ENCODE measurements around the gene GNL3L. TPM values are rescaled to one million over a fixed set of nuclear protein-coding genes. Genes with fewer than 3 reads are reported as not detected.
"Not testable (repeated sequence)": the region's sequence is repeated elsewhere in the genome, so short reads cannot be mapped to it uniquely, and the experiment has no call there.

Gene GNL3L
- total RNA-seq = 10 to 100 TPM; 11.2 to 58.6 (median 23.7) TPM

DNA sequence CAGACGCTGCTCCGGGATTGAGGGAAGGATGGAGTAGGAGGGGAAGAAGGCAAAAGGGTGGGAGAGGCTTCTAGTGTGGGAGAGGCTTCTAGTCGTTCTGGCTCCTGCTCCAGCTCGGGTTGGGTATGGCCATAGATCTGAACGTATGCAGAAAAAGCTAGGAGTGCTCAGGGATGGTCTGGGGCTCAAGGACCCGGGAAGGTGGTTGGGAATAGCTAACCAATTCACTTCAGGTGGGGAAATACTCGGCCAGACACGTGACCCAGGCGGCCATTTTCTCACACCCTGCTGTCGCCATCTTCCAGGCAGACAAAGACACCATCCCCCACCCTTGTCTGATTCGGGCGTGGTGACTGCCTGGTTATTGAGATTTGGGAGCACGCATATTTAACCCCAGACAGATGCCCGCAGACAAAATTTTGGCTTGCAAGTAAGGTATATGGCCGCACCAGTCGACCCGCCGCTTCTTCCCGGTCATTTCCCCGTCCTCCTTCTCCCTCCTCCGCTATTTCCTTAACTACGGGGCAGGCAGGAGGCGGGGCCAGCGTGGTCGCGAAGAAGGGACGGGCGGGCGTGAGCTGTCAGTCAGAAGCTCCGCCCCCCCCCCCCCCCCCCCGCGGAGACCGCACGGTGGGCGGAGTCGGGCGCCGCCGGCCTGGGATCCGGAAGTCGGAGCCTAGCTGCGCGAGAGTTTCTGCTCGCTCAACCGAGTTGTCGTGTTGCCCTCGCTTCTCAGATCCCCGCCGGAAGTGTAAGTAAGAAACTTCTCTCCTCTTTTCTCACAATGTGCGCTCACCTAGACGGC, at the start of gene GNL3L:
Gene GNL3L (plus strand): TSS at position 668 of the 805 bp plus-strand sequence. CDS start 2,348 bp downstream, outside the sequence.
- H3K4me3 ChIP-seq = peak within 1 kb of the TSS; percentile 48 to 97 (median 82)
- H3K4me1 ChIP-seq (replicated peaks in 1 of 2) = peaks cover 7 to 16% of the 10 kb centered on the region in 2 donors
- 27% methylated on average over 11 of the region's 51 CpGs; no CpG with 5 or more reads in 9 of the 10 experiments for WGBS, 10 experiments
- in situ Hi-C loops (cut with MboI; ENCODE audit: low pct_unique_long_range_greater_than_20kb in 2 of 9, low sequenced_read_pairs in 9 of 9, unreplicated experiment in 9 of 9) = no loop called here
- peak; percentile 83 to 92 (median 90) for ATAC-seq (replicated peaks in 6 of 8)
- H3K27ac ChIP-seq = peak within 1 kb of the TSS; percentile 98 to 99

GRCh38 chrX:54482839-54483593, 47.0 kb upstream of the GNL3L start:
- 0 to 33% methylated on average over 1 to 3 of the region's 21 CpGs; no CpG with 5 or more reads in 8 of the 10 experiments for WGBS, 10 experiments
- Histone ChIP-seq H3K27ac (peak overlapping the region; percentile 68 to 78), H3K4me3 (no peak overlapping the region), H3K4me1 (replicated peaks in 1 of 2) (peaks cover 5 to 16% of the 10 kb centered on the region in 2 donors)
- peak in 1 of 8 experiments; percentile 71 for ATAC-seq (replicated peaks in 6 of 8)
- in situ Hi-C loops (cut with MboI; ENCODE audit: low pct_unique_long_range_greater_than_20kb in 2 of 9, low sequenced_read_pairs in 9 of 9, unreplicated experiment in 9 of 9) = no loop called here

DNA sequence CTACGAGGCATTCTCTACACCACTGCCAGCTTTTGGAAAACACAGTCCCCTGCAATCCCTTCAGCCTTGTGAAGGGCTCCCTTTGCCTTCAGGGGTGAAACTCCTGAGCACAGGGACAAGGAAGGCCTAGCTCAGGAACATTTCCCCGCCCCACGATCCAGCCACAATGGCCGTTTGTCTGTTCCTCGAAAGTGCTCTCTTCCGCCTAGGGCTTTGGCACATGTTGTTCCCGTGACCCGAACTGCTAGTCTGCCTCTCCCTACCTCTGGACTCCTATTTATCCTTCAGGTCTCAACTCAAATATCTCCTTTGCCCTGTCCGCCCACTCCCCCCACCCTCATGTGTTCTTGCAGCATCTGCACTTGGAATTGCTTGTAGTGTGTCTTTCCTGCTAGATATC, 46.1 kb upstream of the GNL3L start:
- WGBS, 10 experiments = 53 to 80% methylated on average over 1 to 7 of the region's 9 CpGs; no CpG with 5 or more reads in 8 of the 10 experiments
- H3K4me1 ChIP-seq (replicated peaks in 1 of 2) = peaks cover 5 to 16% of the 10 kb centered on the region in 2 donors
- ATAC-seq (replicated peaks in 6 of 8) = no peak
- no peak overlapping the region for H3K27ac ChIP-seq
- no peak overlapping the region for H3K4me3 ChIP-seq
- in situ Hi-C loops (cut with MboI; ENCODE audit: low pct_unique_long_range_greater_than_20kb in 2 of 9, low sequenced_read_pairs in 9 of 9, unreplicated experiment in 9 of 9) = no loop called here

DNA sequence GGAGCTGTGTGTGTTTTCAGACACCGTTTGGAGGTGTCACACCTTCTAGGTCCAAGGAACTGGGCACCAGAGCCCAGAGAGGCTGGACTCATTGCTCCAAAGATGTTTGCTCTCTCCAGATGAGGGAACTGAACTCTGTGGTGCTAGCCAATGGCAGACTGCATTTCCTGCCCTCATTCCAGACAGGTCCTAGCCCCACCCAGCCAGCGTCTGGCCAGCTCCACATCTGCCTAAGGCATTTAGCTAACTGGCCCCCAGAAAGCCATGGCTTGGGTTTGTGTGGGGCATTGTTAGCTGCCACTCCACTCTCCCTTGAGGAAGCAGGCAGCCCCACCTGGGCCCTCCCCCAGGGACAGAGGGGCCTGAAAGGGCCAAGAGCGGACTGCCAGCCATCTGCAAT, 45.4 kb upstream of the GNL3L start:
- WGBS, 10 experiments = 53% methylated on average over 2 of the region's 3 CpGs; no CpG with 5 or more reads in 9 of the 10 experiments
- in situ Hi-C loops (cut with MboI; ENCODE audit: low pct_unique_long_range_greater_than_20kb in 2 of 9, low sequenced_read_pairs in 9 of 9, unreplicated experiment in 9 of 9) = no loop called here
- peak in 3 of 8 experiments; percentile 22 to 41 (median 33) for ATAC-seq (replicated peaks in 6 of 8)
- Histone ChIP-seq H3K4me3 (no peak overlapping the region), H3K4me1 (replicated peaks in 1 of 2) (peaks cover 5 to 10% of the 10 kb centered on the region in 2 donors), H3K27ac (no peak overlapping the region)

GRCh38 chrX:54489819-54490218, 40.2 kb upstream of the GNL3L start:
- H3K27ac ChIP-seq; H3K4me3 ChIP-seq; ATAC-seq (replicated peaks in 6 of 8); in situ Hi-C loops (cut with MboI; ENCODE audit: low pct_unique_long_range_greater_than_20kb in 2 of 9, low sequenced_read_pairs in 9 of 9, unreplicated experiment in 9 of 9): not testable (repeated sequence)
- 44 to 100% (median 100%) methylated on average over 1 to 5 of the region's 5 CpGs; no CpG with 5 or more reads in 2 of the 10 experiments for WGBS, 10 experiments
- peaks cover 12 to 21% of the 10 kb centered on the region in 2 donors for H3K4me1 ChIP-seq (replicated peaks in 1 of 2)

DNA sequence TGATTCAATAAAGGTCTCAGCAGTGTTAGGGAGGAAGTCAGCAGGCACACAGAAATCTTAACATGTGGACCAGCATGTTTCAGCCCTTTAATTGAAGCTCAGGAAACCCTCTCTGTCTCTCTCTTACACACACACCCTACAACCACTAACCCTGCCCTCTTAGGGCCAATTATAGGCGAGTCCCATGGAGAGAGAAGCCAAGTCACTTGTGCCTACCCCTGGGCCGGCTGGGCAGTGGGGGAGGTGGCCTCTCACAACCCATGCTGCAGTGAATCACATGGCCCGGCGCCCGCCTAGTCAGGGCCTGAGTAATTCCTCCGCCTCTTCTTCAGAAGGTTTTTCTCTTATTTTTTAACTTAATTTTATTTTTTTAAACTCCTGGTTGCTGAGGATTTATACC, 37.7 kb upstream of the GNL3L start:
- ATAC-seq (replicated peaks in 6 of 8) = peak in 2 of 8 experiments; percentile 55 to 67
- Histone ChIP-seq H3K27ac (no peak overlapping the region), H3K4me1 (replicated peaks in 1 of 2) (peaks cover 14 to 21% of the 10 kb centered on the region in 2 donors), H3K4me3 (no peak overlapping the region)
- 28 to 50% methylated on average over 2 of the region's 6 CpGs; no CpG with 5 or more reads in 8 of the 10 experiments for WGBS, 10 experiments
- in situ Hi-C loops (cut with MboI; ENCODE audit: low pct_unique_long_range_greater_than_20kb in 2 of 9, low sequenced_read_pairs in 9 of 9, unreplicated experiment in 9 of 9) = no loop called here

DNA sequence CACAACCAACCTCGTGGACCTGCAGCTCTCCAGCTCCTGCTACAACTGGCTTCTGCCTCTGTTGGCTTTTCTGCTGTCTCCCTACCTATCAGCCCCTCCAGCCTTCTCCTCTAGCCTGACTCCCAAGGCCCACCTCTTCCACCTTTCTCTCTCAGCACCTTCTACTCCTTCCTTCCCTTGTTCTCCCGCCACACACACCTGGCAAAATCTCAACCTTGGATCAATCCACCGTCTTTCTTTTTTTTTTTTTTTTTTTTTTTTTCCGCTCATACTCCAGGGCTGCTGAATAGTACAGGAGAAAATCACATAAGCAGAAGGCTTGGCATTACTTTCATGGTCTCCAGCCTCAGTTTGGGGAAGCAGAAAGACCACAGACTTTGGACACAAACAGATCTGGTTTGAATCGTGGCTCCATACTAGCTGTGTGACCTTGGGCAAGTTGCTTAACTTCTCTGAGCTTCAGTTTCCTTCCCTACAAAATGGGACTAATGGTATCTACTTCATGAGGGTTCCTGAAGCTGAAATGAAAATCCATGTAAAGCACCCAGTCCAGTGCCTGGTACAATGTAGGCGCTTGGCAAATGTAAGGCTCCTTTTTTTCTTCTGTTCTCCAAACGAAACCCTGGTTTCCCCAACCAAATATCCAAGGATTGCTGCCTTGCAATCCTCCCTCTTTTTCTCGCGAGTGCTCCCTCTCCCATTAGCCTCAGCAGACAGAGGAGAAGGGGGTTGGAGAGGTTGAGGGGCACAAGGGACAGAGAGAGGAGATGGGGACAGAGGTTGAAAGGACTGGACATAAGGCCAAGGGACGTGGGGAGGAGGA, 35.6 kb upstream of the GNL3L start:
- peak overlapping the region; percentile 53 to 73 (median 58) for H3K4me3 ChIP-seq
- WGBS, 10 experiments = 0 to 47% (median 21%) methylated on average over 1 to 6 of the region's 10 CpGs; no CpG with 5 or more reads in 4 of the 10 experiments
- peak overlapping the region; percentile 74 to 82 for H3K27ac ChIP-seq
- in situ Hi-C loops (cut with MboI; ENCODE audit: low pct_unique_long_range_greater_than_20kb in 2 of 9, low sequenced_read_pairs in 9 of 9, unreplicated experiment in 9 of 9) = no loop called here
- no peak for ATAC-seq (replicated peaks in 6 of 8)
- H3K4me1 ChIP-seq (replicated peaks in 1 of 2) = peaks cover 14 to 21% of the 10 kb centered on the region in 2 donors

- 0 to 52% methylated on average over 4 to 12 of the region's 86 CpGs; no CpG with 5 or more reads in 8 of the 10 experiments for whole genome bisulfite sequencing, 10 experiments
- ATAC-seq (replicated peaks in 6 of 8) = peak; percentile 27 to 69 (median 58)
- Histone ChIP-seq H3K4me3 (peak overlapping the region; percentile 53 to 73 (median 58)), H3K4me1 (replicated peaks in 1 of 2) (peaks cover 14 to 21% of the 10 kb centered on the region in 2 donors), H3K27ac (peak overlapping the region; percentile 74 to 82)
- in situ Hi-C loops (cut with MboI; ENCODE audit: low pct_unique_long_range_greater_than_20kb in 2 of 9, low sequenced_read_pairs in 9 of 9, unreplicated experiment in 9 of 9) = no loop called here
These were observed 34.8 kb upstream of the GNL3L start for GRCh38 chrX:54494989-54495813.

- Histone ChIP-seq H3K27ac (peak within 1 kb of the TSS; percentile 74 to 82), H3K4me1 (replicated peaks in 1 of 2) (peaks cover 14 to 21% of the 10 kb centered on the region in 2 donors), H3K4me3 (peak within 1 kb of the TSS; percentile 53 to 73 (median 58))
- peak; percentile 26 to 85 (median 78) for ATAC-seq (replicated peaks in 6 of 8)
- WGBS, 10 experiments = no CpG with 5 or more reads among the region's 51 CpGs
- in situ Hi-C loops (cut with MboI; ENCODE audit: low pct_unique_long_range_greater_than_20kb in 2 of 9, low sequenced_read_pairs in 9 of 9, unreplicated experiment in 9 of 9) = no loop called here
These were observed 34.1 kb upstream of the GNL3L start, which contains the start of gene FGD1 for GRCh38 chrX:54495814-54496516. Gene FGD1, minus strand, starts transcription at chrX:54496234. Its CDS starts 802 bp downstream, at chrX:54495432.

DNA sequence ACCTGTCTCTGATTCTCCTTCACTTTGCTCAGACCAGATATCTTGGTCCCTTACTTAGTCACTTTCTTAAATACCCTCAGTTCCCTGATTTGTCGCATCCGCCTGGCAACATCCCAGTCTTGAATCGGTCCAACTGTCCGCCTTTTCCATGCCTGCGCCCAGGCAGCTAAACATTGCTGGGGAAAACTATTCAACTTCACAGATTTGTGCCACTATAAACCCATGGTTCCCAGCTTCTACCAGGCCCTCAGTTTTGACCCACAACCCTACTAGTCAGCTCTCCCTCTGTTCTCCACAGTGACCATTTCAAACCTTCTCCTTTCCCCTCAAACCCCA, 33.5 kb upstream of the GNL3L start:
- no peak for ATAC-seq (replicated peaks in 6 of 8)
- H3K4me1 ChIP-seq (replicated peaks in 1 of 2) = peaks cover 14 to 21% of the 10 kb centered on the region in 2 donors
- peak overlapping the region in 1 of 2 donors; percentile 74 for H3K27ac ChIP-seq
- peak overlapping the region; percentile 53 to 73 (median 58) for H3K4me3 ChIP-seq
- 0 to 100% (median 64%) methylated on average over 2 to 3 of the region's 5 CpGs; no CpG with 5 or more reads in 5 of the 10 experiments for WGBS, 10 experiments
- in situ Hi-C loops (cut with MboI; ENCODE audit: low pct_unique_long_range_greater_than_20kb in 2 of 9, low sequenced_read_pairs in 9 of 9, unreplicated experiment in 9 of 9) = no loop called here

DNA sequence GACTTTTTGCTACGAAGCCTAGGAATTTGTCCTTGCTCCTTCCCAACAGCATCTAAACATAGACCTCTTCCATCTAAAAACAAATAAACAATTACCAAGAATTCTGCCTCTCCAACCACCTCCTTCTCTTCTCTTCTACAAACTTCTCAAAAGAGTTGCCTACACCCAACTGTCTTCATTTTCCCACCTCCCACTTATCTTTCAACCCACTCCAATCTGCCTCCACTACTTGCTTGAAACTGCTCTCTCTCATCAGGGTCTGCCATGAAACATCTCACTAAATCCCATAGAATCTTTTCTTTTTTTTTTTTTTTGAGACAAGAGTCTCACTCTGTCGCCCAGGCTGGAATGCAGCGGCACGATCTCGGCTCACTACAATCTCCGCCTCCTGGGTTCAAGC, 33.1 kb upstream of the GNL3L start:
- H3K4me1 ChIP-seq (replicated peaks in 1 of 2) = peaks cover 14 to 21% of the 10 kb centered on the region in 2 donors
- WGBS, 10 experiments = 22 to 100% (median 79%) methylated on average over 2 to 5 of the region's 6 CpGs; no CpG with 5 or more reads in 3 of the 10 experiments
- H3K4me3 ChIP-seq = no peak overlapping the region
- ATAC-seq (replicated peaks in 6 of 8) = no peak
- no peak overlapping the region for H3K27ac ChIP-seq
- in situ Hi-C loops (cut with MboI; ENCODE audit: low pct_unique_long_range_greater_than_20kb in 2 of 9, low sequenced_read_pairs in 9 of 9, unreplicated experiment in 9 of 9) = no loop called here
